ENCODE measurements around the gene OR2T11. TPM values are rescaled to one million over a fixed set of nuclear protein-coding genes. Genes with fewer than 3 reads are reported as not detected.

OR2T11 gene
- total RNA-seq, 1 experiment from 2014 or later = not detected

DNA sequence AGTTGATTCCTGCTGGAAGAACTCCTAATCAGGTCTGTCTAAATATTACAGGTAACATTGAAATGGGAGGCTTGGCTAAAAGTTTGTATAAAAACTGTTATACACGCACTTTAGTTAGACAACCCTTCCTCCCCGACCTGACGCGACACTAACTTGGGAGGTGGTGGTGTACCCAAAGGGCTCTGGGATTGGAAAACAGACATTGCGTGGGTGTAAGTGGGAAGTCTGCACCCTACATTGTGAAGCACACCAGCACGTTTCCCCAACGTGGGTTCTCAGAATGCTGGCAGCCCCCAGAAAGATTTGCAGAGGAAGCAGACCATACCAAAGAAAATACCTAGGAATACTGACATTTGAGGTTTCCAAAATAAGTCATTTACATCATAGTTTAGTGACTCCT lies 16.8 kb downstream of the OR2T11 start (continued):
- TF ChIP-seq, protein P1, sequence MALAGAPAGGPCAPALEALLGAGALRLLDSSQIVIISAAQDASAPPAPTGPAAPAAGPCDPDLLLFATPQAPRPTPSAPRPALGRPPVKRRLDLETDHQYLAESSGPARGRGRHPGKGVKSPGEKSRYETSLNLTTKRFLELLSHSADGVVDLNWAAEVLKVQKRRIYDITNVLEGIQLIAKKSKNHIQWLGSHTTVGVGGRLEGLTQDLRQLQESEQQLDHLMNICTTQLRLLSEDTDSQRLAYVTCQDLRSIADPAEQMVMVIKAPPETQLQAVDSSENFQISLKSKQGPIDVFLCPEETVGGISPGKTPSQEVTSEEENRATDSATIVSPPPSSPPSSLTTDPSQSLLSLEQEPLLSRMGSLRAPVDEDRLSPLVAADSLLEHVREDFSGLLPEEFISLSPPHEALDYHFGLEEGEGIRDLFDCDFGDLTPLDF (CRISPR knock-in tag; IDR thresholded peaks at IDR 0.05) = no peak
- no peak for TF ChIP-seq ESRRA (CRISPR knock-in tag; IDR thresholded peaks at IDR 0.05; ENCODE audit: borderline replicate concordance)
- no peak for TF ChIP-seq MYBL2 (CRISPR knock-in tag; IDR thresholded peaks at IDR 0.05)

GRCh38 chr1:248613742-248614141 lies 21.1 kb downstream of the OR2T11 start:
- Mint-ChIP-seq H3K9me3 (peaks cover 89% of the 10 kb centered on the region), H3K27me3 (ENCODE audit: low read depth) (peaks cover 4% of the 10 kb centered on the region; the same call in 1 of the 2 replicates), H3K4me1 (no peaks in the 10 kb centered on the region), H3K27ac (no peak overlapping the region), H3K36me3 (peaks cover 75% of the 10 kb centered on the region), H3K4me3 (no peak overlapping the region)
- TF ChIP-seq NR2C2 (CRISPR knock-in tag; IDR thresholded peaks at IDR 0.05) = no peak
- TF ChIP-seq, protein P1 (CRISPR knock-in tag; IDR thresholded peaks at IDR 0.05) = no peak
- TF ChIP-seq SMAD4 (CRISPR knock-in tag; IDR thresholded peaks at IDR 0.05) = no peak
- ATAC-seq = no peak
- CTCF ChIA-PET = no interaction called here
- POLR2A ChIA-PET = no interaction called here
- no peak for DNase-seq (ENCODE audit: low spot score)

- no peak overlapping the region for H3K27ac Mint-ChIP-seq
- no peak for TF ChIP-seq HMGA2 (CRISPR knock-in tag; IDR thresholded peaks at IDR 0.05)
- TF ChIP-seq, protein P2, sequence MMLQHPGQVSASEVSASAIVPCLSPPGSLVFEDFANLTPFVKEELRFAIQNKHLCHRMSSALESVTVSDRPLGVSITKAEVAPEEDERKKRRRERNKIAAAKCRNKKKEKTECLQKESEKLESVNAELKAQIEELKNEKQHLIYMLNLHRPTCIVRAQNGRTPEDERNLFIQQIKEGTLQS (CRISPR knock-in tag; conservative IDR thresholded peaks at IDR 0.05) = no peak
- no peak for DNase-seq (ENCODE audit: low spot score)
- peaks cover 90% of the 10 kb centered on the region for H3K9me3 Mint-ChIP-seq
- peaks cover 4% of the 10 kb centered on the region; the same call in 1 of the 2 replicates for H3K27me3 Mint-ChIP-seq (ENCODE audit: low read depth)
- H3K4me1 Mint-ChIP-seq = no peaks in the 10 kb centered on the region
- no peak overlapping the region for H3K4me3 Mint-ChIP-seq
- H3K36me3 Mint-ChIP-seq = peaks cover 66% of the 10 kb centered on the region
- ATAC-seq = no peak
- ChIA-PET POLR2A (no interaction called here), CTCF (no interaction called here)
These were observed 22.9 kb downstream of the OR2T11 start for GRCh38 chr1:248611883-248612414.

GRCh38 chr1:248610301-248610700 lies 24.6 kb downstream of the OR2T11 start:
- peaks cover 10% of the 10 kb centered on the region for H3K27me3 Mint-ChIP-seq (ENCODE audit: low read depth)
- ChIA-PET CTCF (no interaction called here), POLR2A (no interaction called here)
- H3K4me1 Mint-ChIP-seq = no peaks in the 10 kb centered on the region
- H3K27ac Mint-ChIP-seq = no peak overlapping the region
- peaks cover 90% of the 10 kb centered on the region for H3K9me3 Mint-ChIP-seq
- no peak for DNase-seq (ENCODE audit: low spot score)
- no peak for ATAC-seq
- no peak for TF ChIP-seq FOXP4 (CRISPR knock-in tag; IDR thresholded peaks at IDR 0.05)
- no peak for TF ChIP-seq CREM (CRISPR knock-in tag; IDR thresholded peaks at IDR 0.05)
- TF ChIP-seq ATF6 (CRISPR knock-in tag; IDR thresholded peaks at IDR 0.05) = no peak
- peaks cover 66% of the 10 kb centered on the region for H3K36me3 Mint-ChIP-seq
- no peak overlapping the region for H3K4me3 Mint-ChIP-seq

DNA sequence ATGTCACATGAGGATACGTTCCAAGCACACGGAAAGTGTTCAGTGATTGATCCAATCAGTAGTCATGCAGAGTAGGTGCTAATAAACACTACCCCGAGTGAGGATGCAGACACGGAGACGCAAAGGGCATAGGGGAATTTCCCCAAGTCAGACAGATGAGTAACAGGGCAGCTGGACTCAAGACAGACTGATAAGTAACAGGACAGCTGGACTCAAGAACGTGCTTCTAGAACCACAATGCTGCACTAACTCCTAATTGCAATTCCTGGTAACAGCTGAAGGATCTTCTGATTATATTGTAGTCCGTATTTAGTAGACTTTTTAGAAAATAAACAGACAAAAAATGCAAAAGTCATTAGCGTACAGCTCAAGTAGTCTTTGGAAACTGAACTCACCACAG lies 35.5 kb downstream of the OR2T11 start:
- peaks cover 55% of the 10 kb centered on the region for H3K36me3 Mint-ChIP-seq
- H3K27ac Mint-ChIP-seq = no peak overlapping the region
- H3K4me1 Mint-ChIP-seq = no peaks in the 10 kb centered on the region
- CTCF ChIA-PET = no interaction called here
- TF ChIP-seq NR3C1 (CRISPR knock-in tag; conservative IDR thresholded peaks at IDR 0.05; ENCODE audit: low read depth) (no peak), NR2C2 (CRISPR knock-in tag; IDR thresholded peaks at IDR 0.05) (no peak), CREM (CRISPR knock-in tag; IDR thresholded peaks at IDR 0.05) (no peak), ETV6 (CRISPR knock-in tag; IDR thresholded peaks at IDR 0.05) (no peak)
- TF ChIP-seq, protein P3, sequence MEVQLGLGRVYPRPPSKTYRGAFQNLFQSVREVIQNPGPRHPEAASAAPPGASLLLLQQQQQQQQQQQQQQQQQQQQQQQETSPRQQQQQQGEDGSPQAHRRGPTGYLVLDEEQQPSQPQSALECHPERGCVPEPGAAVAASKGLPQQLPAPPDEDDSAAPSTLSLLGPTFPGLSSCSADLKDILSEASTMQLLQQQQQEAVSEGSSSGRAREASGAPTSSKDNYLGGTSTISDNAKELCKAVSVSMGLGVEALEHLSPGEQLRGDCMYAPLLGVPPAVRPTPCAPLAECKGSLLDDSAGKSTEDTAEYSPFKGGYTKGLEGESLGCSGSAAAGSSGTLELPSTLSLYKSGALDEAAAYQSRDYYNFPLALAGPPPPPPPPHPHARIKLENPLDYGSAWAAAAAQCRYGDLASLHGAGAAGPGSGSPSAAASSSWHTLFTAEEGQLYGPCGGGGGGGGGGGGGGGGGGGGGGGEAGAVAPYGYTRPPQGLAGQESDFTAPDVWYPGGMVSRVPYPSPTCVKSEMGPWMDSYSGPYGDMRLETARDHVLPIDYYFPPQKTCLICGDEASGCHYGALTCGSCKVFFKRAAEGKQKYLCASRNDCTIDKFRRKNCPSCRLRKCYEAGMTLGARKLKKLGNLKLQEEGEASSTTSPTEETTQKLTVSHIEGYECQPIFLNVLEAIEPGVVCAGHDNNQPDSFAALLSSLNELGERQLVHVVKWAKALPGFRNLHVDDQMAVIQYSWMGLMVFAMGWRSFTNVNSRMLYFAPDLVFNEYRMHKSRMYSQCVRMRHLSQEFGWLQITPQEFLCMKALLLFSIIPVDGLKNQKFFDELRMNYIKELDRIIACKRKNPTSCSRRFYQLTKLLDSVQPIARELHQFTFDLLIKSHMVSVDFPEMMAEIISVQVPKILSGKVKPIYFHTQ (CRISPR knock-in tag; IDR thresholded peaks at IDR 0.05) = no peak
- ATAC-seq (no peak), DNase-seq (ENCODE audit: low spot score) (no peak)
- H3K27me3 Mint-ChIP-seq (ENCODE audit: low read depth) = peaks cover 7% of the 10 kb centered on the region
- POLR2A ChIA-PET = no interaction called here
- H3K9me3 Mint-ChIP-seq = peaks cover 78% of the 10 kb centered on the region
- no peak overlapping the region for H3K4me3 Mint-ChIP-seq

Data from WTC11 (cell line).